Measurements from ENCODE around the gene ADGRG6. TPM values are rescaled to one million over a fixed set of nuclear protein-coding genes. Genes with fewer than 3 reads are reported as not detected.

ADGRG6 gene
- total RNA-seq, 1 donor from 2014 or later, result not detected

DNA sequence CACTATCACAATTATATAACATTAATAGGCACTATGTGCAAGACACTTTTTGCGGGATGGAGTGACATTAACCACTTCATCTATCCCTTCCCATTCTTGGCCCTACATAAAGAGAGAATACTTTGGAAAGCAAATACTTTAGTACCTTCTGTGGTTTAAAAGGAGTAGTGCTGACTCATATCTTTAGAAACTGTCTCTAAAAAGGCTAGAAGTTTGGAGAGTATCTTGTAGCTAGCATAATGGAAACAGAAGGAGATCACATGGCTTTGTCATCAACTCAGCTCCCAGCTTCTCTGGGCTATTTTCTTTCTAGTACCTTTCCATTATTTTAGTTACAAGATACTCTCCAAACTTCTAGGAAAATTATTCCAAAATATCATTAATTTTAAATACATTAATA, 157.5 kb downstream of the ADGRG6 start:
- peaks cover 3% of the 10 kb centered on the region for H3K27me3 Mint-ChIP-seq (ENCODE audit: insufficient read depth)
- DNase-seq (ENCODE audit: low spot score), result no peak
- H3K4me1 Mint-ChIP-seq (ENCODE audit: low read depth), result no peaks in the 10 kb centered on the region
- no peak overlapping the region for H3K4me3 Mint-ChIP-seq
- H3K27ac Mint-ChIP-seq, result no peak overlapping the region
- intact Hi-C loops (cut with micrococcal nuclease), result no loop called here
- H3K9me3 Mint-ChIP-seq, result peaks cover 28% of the 10 kb centered on the region
- H3K36me3 Mint-ChIP-seq (ENCODE audit: low read depth), result peaks cover 1% of the 10 kb centered on the region

DNA sequence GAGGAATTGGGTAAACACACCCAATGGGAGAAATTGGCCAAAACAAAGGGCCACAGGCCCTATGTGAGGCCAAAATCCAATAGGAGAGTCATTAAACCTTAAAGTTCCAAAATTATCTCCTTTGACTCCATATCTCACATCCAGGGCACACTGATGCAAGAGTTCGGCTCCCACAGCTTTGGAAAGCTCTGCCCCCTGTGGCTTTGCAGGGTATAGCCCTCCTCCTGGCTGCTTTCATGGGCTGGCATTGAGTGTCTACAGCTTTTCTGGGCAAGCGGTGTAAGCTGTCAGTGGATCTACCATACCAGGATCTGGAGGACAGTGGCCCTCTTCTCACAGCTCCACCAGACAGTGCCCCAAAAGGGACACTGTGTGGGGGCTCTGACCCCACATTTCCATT, 160.5 kb downstream of the ADGRG6 start:
- Mint-ChIP-seq H3K9me3 (peaks cover 28% of the 10 kb centered on the region), H3K36me3 (ENCODE audit: low read depth) (no peaks in the 10 kb centered on the region)

DNA sequence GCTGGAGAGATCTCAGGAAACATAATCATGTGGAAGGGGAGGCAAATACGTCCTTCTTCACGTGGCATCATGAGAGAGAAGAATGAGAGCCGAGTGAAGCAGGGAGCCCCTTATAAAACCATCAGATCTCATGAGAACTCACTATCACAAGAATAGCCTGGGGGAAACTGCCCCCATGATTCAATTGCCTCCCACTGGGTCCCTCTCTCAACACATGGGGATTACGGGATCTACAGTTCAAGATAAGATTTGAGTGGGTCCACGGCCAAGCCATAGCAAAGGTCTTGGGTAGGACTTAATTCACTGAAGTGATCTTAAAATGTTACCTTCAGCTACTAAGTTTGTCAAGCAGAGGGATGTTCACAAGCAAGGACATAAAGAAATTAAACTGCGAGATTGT, 162.2 kb downstream of the ADGRG6 start:
- DNase-seq (ENCODE audit: low spot score), result no peak
- no peaks in the 10 kb centered on the region for H3K27me3 Mint-ChIP-seq (ENCODE audit: insufficient read depth)
- H3K9me3 Mint-ChIP-seq, result peaks cover 28% of the 10 kb centered on the region
- no peak overlapping the region for H3K27ac Mint-ChIP-seq
- no peaks in the 10 kb centered on the region for H3K4me1 Mint-ChIP-seq (ENCODE audit: low read depth)
- no peak overlapping the region for H3K4me3 Mint-ChIP-seq
- H3K36me3 Mint-ChIP-seq (ENCODE audit: low read depth), result no peaks in the 10 kb centered on the region
- intact Hi-C loops (cut with micrococcal nuclease), result no loop called here

More for the DNA sequence above, 160.5 kb downstream of the ADGRG6 start:
- H3K27ac Mint-ChIP-seq, result no peak overlapping the region
- peaks cover under 1% of the 10 kb centered on the region for H3K27me3 Mint-ChIP-seq (ENCODE audit: insufficient read depth)
- H3K4me3 Mint-ChIP-seq, result no peak overlapping the region
- no peaks in the 10 kb centered on the region for H3K4me1 Mint-ChIP-seq (ENCODE audit: low read depth)
- intact Hi-C loops (cut with micrococcal nuclease), result no loop called here
- no peak for DNase-seq (ENCODE audit: low spot score)

DNA sequence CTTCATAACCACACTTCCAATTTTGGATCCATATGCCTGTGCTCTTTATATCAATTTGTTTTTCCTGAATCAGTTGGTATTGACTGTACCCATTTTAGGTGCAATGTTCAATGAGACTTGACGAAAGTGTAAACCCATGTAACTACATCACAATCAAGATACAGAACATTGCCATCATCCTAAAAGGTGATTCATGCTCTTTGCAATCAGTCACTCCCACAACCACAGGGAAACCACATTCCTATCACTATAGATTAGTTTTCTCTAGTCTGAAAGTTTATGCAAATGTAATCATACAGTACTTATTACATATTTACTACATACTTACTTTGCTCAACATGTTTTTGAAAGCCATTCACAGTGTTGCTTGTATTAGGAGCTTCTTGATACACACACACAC, 167.4 kb downstream of the ADGRG6 start:
- no peaks in the 10 kb centered on the region for H3K4me1 Mint-ChIP-seq (ENCODE audit: low read depth)
- no peak for DNase-seq (ENCODE audit: low spot score)
- H3K36me3 Mint-ChIP-seq (ENCODE audit: low read depth), result no peaks in the 10 kb centered on the region
- no peak overlapping the region for H3K4me3 Mint-ChIP-seq
- intact Hi-C loops (cut with micrococcal nuclease), result no loop called here
- H3K27ac Mint-ChIP-seq, result no peak overlapping the region
- H3K9me3 Mint-ChIP-seq, result no peaks in the 10 kb centered on the region
- H3K27me3 Mint-ChIP-seq (ENCODE audit: insufficient read depth), result peaks cover 8% of the 10 kb centered on the region

DNA sequence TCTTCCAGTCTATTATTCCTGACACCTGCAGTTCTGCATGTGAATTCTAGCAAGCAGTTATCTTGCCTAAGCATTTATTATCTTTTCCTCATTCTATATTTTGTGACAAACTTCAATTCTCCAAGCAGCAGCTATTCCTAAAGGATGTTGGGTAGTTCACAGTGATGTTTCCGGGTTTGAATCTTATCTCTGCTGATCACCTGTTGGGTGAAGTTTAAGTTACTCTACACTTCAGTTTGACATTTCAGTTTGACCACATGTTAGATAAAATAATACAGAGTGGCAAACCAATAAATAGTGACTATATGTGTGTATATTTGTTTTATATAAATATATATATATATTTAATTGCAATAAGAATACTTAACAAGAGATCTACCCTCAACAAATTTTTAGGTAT, 168.6 kb downstream of the ADGRG6 start:
- Mint-ChIP-seq H3K27me3 (ENCODE audit: insufficient read depth) (peaks cover 8% of the 10 kb centered on the region), H3K9me3 (no peaks in the 10 kb centered on the region), H3K27ac (no peak overlapping the region), H3K4me1 (ENCODE audit: low read depth) (peaks cover 7% of the 10 kb centered on the region), H3K36me3 (ENCODE audit: low read depth) (no peaks in the 10 kb centered on the region), H3K4me3 (no peak overlapping the region)
- DNase-seq (ENCODE audit: low spot score), result no peak
- intact Hi-C loops (cut with micrococcal nuclease), result loop anchor here (5.0 to 10.0 kb wide), 6 partner anchors 264 to 1542 kb away; partner anchors contain the start of genes NMBR and VTA1

DNA sequence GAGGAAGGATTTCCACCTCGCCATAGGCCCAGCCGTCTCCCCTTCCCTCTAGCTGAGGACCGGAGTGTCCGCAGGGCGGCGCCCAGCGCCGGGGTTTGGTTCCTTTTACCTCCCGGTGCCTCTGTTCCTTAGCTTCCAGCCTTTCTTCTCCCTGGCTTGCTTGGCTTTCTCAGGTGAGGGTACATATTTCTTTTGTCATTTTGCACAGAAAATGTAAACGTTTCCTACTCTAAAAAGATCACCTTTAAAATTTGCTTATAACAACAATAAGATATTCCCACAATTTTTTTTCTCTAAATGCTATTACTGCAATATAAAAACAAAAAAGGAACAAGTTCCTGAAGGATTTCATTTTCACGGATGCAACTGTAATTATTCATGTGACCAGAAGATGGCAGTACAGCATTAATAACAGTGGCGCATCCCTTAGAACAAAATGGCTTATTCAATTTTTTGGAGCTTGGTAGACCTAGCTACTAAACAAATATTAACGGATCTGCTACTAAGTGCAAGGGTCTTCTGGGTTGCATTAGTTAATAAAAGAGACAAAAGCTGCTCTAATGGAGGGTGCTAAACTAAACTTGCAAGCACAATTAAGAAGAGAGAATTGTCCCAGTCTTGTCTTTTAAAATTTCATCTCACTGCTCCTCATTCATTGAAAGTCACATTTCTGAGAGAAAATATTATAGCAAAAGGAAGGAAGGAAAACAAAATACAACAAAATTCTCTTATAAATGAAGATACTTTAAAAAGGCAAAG, 172.9 kb downstream of the ADGRG6 start:
- Mint-ChIP-seq H3K36me3 (ENCODE audit: low read depth) (no peaks in the 10 kb centered on the region), H3K9me3 (no peaks in the 10 kb centered on the region), H3K4me3 (no peak overlapping the region), H3K4me1 (ENCODE audit: low read depth) (peaks cover 7% of the 10 kb centered on the region), H3K27ac (no peak overlapping the region), H3K27me3 (ENCODE audit: insufficient read depth) (peaks cover 7% of the 10 kb centered on the region)
- DNase-seq (ENCODE audit: low spot score), result no peak
- intact Hi-C loops (cut with micrococcal nuclease), result loop anchor here (1.0 to 10.0 kb wide), 11 partner anchors 92 to 1538 kb away; partner anchors contain the start of genes NMBR and VTA1

DNA sequence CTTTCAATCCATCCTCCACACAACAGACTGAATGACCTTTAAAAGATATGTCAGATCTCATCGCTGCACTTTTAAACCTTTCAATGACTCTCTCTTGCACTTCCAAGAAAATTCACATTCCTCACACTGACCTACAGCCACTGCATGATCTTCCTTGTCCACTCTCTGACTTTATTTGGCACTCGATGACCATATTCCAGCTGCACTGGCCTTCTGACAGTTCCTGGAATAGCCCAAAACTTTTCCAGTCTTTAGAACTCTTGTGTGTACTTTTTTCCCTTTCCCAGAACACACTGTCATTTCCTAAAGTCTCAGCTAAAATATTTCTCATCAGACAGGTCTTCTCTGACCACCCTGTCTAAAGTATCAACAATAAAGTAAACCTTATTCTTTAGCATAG, 174.6 kb downstream of the ADGRG6 start:
- H3K4me3 Mint-ChIP-seq, result no peak overlapping the region
- intact Hi-C loops (cut with micrococcal nuclease), result loop anchor here (10.0 kb wide), 4 partner anchors 258 to 1098 kb away; no protein-coding TSS in a partner anchor
- no peak overlapping the region for H3K27ac Mint-ChIP-seq
- no peaks in the 10 kb centered on the region for H3K36me3 Mint-ChIP-seq (ENCODE audit: low read depth)
- DNase-seq (ENCODE audit: low spot score), result no peak
- no peaks in the 10 kb centered on the region for H3K9me3 Mint-ChIP-seq
- peaks cover 7% of the 10 kb centered on the region for H3K4me1 Mint-ChIP-seq (ENCODE audit: low read depth)
- peaks cover 5% of the 10 kb centered on the region for H3K27me3 Mint-ChIP-seq (ENCODE audit: insufficient read depth)

DNA sequence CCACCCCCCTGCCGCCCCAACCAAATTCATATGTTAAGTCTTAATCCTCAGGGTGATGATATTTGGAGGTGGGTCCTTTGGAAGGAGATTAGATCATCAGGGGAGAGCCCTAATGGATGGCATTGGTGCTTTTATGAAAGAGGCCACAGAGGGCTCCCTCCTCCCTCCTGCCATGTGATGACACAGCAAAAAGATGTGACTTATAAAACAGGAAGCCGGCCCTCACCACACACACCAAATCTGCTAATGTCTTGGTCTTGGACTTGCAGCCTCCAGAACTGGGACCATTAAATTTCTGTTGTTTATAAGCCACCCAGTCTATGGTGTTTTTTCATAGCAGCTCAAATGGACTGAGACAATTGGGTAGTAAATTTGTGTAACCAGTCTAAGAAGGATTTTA, 176.3 kb downstream of the ADGRG6 start:
- no peak for DNase-seq (ENCODE audit: low spot score)
- no peaks in the 10 kb centered on the region for H3K27me3 Mint-ChIP-seq (ENCODE audit: insufficient read depth)
- intact Hi-C loops (cut with micrococcal nuclease), result loop anchor here (10.0 kb wide), 4 partner anchors 257 to 1097 kb away; no protein-coding TSS in a partner anchor

DNA sequence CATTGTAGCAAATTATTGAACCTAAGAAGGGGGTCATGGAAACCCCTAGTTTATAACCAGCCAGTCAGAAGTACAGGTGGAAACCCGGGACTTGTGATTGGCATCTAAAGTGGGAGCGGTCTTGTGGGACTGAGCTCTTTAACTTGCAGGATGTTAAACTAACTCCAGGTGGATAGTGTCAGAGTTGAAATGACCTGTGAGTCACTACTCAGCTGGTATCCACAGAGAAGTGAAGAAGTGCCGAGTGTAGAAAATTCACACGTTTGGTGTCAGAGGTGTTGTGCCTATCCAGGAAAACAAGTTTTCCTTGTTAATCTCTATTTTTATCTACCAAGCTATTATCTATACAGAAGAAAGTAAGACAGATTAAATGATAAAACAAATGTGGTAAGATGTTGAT, 179.7 kb downstream of the ADGRG6 start:
- Mint-ChIP-seq H3K4me3 (no peak overlapping the region), H3K27me3 (ENCODE audit: insufficient read depth) (no peaks in the 10 kb centered on the region), H3K9me3 (peaks cover 8% of the 10 kb centered on the region), H3K4me1 (ENCODE audit: low read depth) (no peaks in the 10 kb centered on the region), H3K36me3 (ENCODE audit: low read depth) (no peaks in the 10 kb centered on the region), H3K27ac (no peak overlapping the region)
- DNase-seq (ENCODE audit: low spot score), result no peak
- intact Hi-C loops (cut with micrococcal nuclease), result no loop called here

More for the DNA sequence above, 176.3 kb downstream of the ADGRG6 start:
- Mint-ChIP-seq H3K9me3 (no peaks in the 10 kb centered on the region), H3K27ac (no peak overlapping the region), H3K36me3 (ENCODE audit: low read depth) (no peaks in the 10 kb centered on the region), H3K4me3 (no peak overlapping the region), H3K4me1 (ENCODE audit: low read depth) (peaks cover 7% of the 10 kb centered on the region)

DNA sequence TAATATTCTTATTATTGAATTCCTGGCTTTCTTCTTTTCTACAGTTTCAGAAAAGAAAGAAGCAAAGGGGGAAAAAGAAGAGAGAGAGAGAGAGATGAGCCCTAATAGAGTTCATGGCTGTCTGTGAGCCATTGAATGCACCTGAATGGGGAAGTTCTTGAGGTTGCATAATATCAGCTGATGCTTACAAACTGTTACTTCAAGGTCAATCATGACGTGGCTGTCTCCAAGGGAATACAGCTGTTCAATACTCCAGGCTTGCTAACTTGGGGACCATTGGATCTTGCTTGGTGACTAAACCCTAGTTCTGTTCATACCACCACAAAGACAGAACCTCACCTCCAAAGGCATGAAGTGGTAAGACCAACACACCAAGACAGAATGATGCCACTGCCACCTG, 180.4 kb downstream of the ADGRG6 start:
- intact Hi-C loops (cut with micrococcal nuclease), result no loop called here
- H3K36me3 Mint-ChIP-seq (ENCODE audit: low read depth), result no peaks in the 10 kb centered on the region
- H3K27me3 Mint-ChIP-seq (ENCODE audit: insufficient read depth), result no peaks in the 10 kb centered on the region
- no peak overlapping the region for H3K27ac Mint-ChIP-seq
- H3K9me3 Mint-ChIP-seq, result peaks cover 8% of the 10 kb centered on the region
- no peak for DNase-seq (ENCODE audit: low spot score)
- H3K4me1 Mint-ChIP-seq (ENCODE audit: low read depth), result no peaks in the 10 kb centered on the region
- no peak overlapping the region for H3K4me3 Mint-ChIP-seq

DNA sequence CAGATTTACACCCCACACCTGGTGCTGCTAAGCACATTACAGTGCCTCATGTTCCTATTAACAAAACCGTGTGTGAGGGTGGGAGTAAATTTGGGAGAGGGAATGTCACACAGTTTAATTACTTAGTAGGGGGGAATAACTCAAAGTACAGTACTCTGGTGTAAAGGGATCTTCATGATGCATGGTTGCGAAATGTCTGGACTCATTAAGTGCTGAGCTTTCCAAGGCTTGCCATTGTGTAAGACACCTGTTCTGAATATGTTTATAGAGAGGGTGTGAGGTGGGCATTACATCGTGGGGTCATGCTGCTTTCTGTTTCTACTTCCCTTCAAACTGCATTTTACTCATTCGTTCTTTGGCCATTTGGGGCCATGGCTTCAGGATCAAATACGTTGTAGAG, 181.2 kb downstream of the ADGRG6 start:
- Mint-ChIP-seq H3K36me3 (ENCODE audit: low read depth) (no peaks in the 10 kb centered on the region), H3K4me3 (no peak overlapping the region), H3K27me3 (ENCODE audit: insufficient read depth) (no peaks in the 10 kb centered on the region), H3K27ac (no peak overlapping the region), H3K9me3 (peaks cover 8% of the 10 kb centered on the region), H3K4me1 (ENCODE audit: low read depth) (no peaks in the 10 kb centered on the region)
- DNase-seq (ENCODE audit: low spot score), result no peak
- intact Hi-C loops (cut with micrococcal nuclease), result no loop called here

DNA sequence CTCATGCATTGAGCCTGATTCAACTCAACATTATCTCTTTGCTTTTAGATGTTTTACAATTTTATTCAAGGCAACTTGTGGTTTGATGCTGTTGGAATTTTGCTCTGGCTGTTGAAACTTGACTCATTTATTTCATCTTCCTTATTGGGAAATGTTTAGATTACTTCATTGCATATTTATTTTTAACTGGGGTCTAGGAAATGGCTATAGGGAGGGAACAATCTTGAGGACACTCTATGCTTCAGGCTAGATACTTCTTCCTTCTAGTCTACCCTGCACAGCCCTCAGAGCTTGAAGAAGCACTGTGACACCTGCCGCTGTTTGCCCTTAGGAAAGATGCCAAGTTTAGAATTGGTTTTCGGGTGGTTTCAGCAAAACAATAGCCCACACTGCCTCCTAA, 183.4 kb downstream of the ADGRG6 start:
- peaks cover 2% of the 10 kb centered on the region for H3K27me3 Mint-ChIP-seq (ENCODE audit: insufficient read depth)
- no peaks in the 10 kb centered on the region for H3K36me3 Mint-ChIP-seq (ENCODE audit: low read depth)
- DNase-seq (ENCODE audit: low spot score), result no peak
- intact Hi-C loops (cut with micrococcal nuclease), result no loop called here
- H3K4me1 Mint-ChIP-seq (ENCODE audit: low read depth), result no peaks in the 10 kb centered on the region
- no peak overlapping the region for H3K27ac Mint-ChIP-seq
- peaks cover 8% of the 10 kb centered on the region for H3K9me3 Mint-ChIP-seq
- H3K4me3 Mint-ChIP-seq, result no peak overlapping the region

DNA sequence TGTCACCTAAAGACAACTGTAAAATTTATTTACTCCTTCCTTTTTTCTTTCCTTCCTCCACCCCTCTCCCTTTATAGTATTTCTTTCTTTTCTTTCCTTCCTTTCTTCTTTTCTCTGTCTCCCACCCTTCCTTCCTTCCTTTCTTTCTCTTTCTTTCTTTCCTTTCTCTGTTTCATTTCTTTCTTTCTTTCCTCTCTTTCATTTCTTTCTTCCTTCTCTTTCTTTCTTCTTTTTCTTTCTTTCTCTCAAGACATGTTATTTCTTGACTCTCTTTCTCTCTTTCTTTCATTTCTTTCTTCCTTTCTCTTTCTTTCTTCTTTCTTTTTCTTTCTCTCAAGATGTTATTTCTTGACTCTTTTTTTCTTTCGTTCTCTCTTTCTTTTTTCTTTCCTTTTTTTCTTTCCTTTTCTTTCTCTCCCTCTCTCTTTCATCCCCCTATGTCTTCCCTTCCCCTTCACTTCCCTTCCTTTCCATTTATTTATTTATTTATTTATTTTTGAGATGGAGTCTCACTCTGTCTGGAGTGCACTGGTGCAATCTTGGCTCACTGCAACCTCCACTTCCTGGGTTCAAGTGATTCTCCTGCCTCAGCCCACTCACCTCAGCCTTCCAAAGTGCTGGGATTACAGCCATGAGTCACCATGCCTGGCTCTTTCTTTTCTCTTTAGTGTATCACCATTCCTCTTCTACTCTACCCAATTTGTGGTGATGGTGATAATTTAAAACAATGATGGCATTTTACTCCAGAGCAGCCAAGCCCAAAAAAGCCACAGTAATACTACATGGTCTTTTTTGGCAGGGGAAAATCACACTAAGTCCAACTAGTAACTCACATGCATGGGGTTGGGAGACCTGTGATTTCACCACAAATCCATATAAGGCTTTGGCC, 188.2 kb downstream of the ADGRG6 start:
- no peak for DNase-seq (ENCODE audit: low spot score)
- Mint-ChIP-seq H3K4me1 (ENCODE audit: low read depth) (no peaks in the 10 kb centered on the region), H3K9me3 (peaks cover 4% of the 10 kb centered on the region), H3K36me3 (ENCODE audit: low read depth) (no peaks in the 10 kb centered on the region), H3K4me3 (no peak overlapping the region), H3K27ac (no peak overlapping the region), H3K27me3 (ENCODE audit: insufficient read depth) (peaks cover 2% of the 10 kb centered on the region)
- intact Hi-C loops (cut with micrococcal nuclease), result no loop called here
